Fibroblast of the aortic adventitia (primary cell): ENCODE measurements around the gene IRF5. TPM values are rescaled to one million over a fixed set of nuclear protein-coding genes. Genes with fewer than 3 reads are reported as not detected.

ENCODE experiments used
- DNase-seq: peaks from one replicate; pipeline ENCODE4 v3.0.0-alpha.2; 2010; ENCODE audit warnings: low read depth
- H3K4me3 ChIP-seq: 2 replicates; pipeline ENCODE4 v1.5.1; 2011; ENCODE audit warnings: low read depth, mild to moderate bottlenecking, control low read depth, low read length, moderate library complexity
- total RNA-seq: library from RNA; depleted of rRNA; stranded (reverse); fragments of >200 nt; gene quantifications from 2 replicates; pipeline ENCODE4 v1.2.3, GENCODE V29; 2012; ENCODE audit warnings: low replicate concordance
- TF ChIP-seq, protein P1 (sequence below): IDR thresholded peaks from 2 replicates; pipeline ENCODE4 v1.5.1; 2011; ENCODE audit warnings: mild to moderate bottlenecking, low read length, control low read depth, inconsistent platforms; ENCODE audit not compliant: insufficient read depth

IRF5 gene
- total RNA-seq, 1 donor, result not detected

GRCh38 chr7:128922496-128923410 lies 15.0 kb upstream of the IRF5 start:
- TF ChIP-seq, protein P1, sequence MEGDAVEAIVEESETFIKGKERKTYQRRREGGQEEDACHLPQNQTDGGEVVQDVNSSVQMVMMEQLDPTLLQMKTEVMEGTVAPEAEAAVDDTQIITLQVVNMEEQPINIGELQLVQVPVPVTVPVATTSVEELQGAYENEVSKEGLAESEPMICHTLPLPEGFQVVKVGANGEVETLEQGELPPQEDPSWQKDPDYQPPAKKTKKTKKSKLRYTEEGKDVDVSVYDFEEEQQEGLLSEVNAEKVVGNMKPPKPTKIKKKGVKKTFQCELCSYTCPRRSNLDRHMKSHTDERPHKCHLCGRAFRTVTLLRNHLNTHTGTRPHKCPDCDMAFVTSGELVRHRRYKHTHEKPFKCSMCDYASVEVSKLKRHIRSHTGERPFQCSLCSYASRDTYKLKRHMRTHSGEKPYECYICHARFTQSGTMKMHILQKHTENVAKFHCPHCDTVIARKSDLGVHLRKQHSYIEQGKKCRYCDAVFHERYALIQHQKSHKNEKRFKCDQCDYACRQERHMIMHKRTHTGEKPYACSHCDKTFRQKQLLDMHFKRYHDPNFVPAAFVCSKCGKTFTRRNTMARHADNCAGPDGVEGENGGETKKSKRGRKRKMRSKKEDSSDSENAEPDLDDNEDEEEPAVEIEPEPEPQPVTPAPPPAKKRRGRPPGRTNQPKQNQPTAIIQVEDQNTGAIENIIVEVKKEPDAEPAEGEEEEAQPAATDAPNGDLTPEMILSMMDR, result no peak
- DNase-seq, result no peak
- no peak overlapping the region for H3K4me3 ChIP-seq

GRCh38 chr7:128923411-128923800 lies 14.3 kb upstream of the IRF5 start:
- DNase-seq, result no peak
- no peak overlapping the region for H3K4me3 ChIP-seq
- TF ChIP-seq, protein P1, result no peak

DNA sequence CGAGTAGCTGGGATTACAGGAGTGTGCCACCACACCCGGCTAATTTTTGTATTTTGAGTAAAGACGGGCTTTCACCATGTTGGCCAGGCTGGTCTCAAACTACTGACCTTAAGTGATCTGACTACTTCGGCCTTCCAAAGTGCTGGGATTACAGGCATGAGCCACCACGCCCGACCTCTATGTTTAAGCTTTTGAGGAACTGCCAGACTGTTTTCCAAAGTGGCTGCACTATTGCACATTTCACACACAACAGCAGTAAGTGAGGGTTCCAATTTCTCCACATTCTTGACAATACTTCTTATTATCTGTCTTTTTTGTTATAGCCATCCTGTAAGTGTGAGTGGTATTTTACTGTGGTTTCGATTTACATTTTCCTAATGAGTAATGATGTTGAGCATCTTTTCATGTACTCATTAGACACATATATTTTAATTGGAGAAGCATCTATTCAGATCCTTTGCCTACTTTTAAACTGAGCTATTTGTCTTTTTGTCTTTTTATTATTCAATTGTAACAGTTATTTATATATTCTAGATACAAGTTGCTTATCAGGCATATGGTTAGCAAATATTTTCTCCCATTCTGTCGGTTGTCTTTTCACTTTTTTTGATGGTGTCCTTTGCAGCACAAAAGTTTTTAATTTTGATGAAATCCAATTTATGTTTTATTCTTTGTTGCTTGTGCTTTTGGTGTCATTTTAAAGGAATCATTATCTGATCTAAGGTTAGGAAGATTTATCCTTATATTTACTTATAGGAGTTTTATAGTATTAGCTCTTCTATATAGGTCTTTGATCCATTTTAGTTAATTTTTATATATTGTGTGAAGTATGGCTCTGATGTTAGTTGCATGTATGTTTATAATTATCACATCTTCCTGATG lies 12.8 kb upstream of the IRF5 start:
- TF ChIP-seq, protein P1, result no peak
- DNase-seq, result no peak
- no peak overlapping the region for H3K4me3 ChIP-seq

GRCh38 chr7:128928159-128928813 lies 9.4 kb upstream of the IRF5 start:
- TF ChIP-seq, protein P1, result no peak
- no peak for DNase-seq
- no peak overlapping the region for H3K4me3 ChIP-seq

GRCh38 chr7:128928882-128929788 lies 8.6 kb upstream of the IRF5 start:
- no peak for DNase-seq
- TF ChIP-seq, protein P1, result no peak
- H3K4me3 ChIP-seq, result no peak overlapping the region
